Hypothalamus (tissue), 51 donors: Measurements from ENCODE around the gene RRP1.
A peak's percentile ranks its signal among the peaks of the same experiment; 100 is the strongest.

ENCODE experiments used
- DNase-seq, 51 donors: peaks; one replicate each; lab custom pipeline; 2025; lab: John Stamatoyannopoulos, UW

Gene RRP1, protein sequence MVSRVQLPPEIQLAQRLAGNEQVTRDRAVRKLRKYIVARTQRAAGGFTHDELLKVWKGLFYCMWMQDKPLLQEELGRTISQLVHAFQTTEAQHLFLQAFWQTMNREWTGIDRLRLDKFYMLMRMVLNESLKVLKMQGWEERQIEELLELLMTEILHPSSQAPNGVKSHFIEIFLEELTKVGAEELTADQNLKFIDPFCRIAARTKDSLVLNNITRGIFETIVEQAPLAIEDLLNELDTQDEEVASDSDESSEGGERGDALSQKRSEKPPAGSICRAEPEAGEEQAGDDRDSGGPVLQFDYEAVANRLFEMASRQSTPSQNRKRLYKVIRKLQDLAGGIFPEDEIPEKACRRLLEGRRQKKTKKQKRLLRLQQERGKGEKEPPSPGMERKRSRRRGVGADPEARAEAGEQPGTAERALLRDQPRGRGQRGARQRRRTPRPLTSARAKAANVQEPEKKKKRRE

DNA sequence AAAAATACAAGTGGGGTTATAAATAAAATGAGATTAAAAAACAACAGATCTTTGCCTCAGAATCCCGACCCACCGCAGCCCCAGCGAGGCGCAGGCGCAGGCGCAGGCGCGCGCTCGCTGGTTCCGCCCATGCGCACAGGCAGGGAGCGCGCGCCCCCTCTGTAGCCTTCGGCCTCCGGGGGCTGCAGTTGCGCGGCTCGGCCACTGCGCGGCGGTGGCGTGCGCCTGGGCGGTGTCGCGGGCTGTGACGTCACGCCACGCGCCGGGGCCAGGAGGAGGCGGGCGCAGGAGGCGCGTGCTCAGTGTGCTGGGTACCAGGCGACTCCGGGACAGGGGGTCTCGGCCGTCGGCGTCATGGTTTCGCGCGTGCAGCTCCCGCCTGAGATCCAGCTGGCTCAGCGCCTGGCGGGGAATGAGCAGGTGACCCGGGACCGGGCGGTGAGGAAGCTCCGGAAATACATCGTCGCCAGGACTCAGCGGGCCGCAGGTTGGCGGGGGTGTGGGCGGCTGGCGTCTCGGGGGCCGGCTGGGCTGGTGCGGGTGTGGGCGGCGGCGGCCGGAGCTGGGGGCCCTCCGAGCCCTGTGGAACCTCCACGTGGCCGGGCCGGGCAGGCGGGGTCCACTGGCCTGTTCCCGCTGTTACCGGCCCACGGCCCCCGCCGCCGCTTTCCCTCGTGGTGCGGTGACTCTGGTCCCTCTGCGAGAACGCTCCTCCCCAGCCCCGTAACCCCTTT is at the start of gene RRP1:
Gene RRP1, plus strand, starts transcription at position 302 of the 734 bp plus-strand sequence. Its CDS starts 53 bp downstream, at position 355.
- DNase-seq = peak; percentile 7 to 94 (median 83)

DNA sequence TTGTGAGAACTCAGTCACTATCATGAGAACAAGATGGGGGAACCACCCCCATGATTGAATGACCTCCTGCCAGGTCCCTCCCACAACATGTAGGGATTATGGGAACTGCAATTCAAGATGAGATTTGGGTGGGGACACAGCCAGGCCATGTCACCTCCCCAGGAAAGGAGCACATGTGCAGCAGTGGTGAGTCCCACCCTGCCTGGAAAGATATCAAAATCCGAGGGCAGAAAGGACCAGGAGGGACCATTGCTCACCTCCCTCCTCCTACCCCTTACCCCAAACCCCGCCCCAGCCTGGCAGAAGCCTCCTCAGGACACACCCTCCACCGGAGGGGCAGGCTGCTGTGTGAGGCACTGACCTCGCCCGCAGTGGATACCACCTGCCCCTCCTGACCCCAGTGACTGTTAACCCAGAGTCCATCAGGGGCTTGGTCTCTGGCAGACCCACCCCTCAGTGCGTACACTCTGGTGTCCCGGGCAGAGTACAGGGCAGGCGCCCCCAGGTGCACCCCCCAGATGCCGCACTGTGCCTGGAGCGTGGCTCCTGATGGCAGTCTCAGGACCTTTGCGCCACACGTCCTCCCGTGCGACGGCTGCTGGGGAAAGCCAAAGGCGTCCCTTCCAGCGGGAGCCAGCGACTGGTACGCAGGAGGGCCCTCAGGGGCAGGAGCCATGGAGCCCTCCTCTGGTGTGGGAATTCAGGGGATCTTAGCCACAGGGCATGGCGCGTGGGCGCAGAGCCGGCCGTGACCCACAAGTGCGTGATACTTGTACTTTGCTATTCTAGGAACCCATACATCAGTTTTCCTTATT is 49.5 kb upstream of the RRP1 start:
- DNase-seq = no peak

DNA sequence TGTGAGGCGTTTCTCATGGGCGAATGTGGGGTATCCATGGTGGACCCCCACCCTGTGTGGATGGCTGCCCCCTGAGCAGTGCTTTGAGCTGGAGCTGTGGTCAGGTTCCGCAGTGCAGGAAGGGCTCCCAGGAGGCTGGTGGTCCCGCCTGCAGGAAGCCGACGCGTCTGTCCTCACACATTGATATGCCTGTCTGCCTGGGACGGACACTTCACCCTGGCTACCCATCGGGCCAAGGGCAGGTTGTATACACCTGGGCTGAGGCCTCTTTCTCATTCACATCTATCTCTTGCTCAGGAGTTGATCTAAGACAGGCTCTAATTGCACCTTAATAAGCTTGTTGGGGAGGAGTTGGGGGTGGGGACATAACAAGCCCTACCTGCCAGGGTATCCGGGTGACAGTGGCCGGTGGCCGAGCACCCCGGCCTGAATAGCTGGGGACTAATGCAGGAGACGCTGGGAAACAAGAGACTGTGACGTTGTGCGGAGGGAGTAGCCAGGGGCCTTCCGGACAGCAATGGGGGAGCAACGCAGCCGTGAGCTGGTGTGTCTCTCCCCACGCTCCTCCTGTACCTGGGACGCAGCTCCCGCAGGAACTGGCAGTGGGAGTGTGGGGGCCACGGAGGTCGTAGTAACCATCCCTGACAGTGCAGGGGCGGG is 48.8 kb upstream of the RRP1 start:
- DNase-seq = peak in 34 of 51 donors; percentile 29 to 86 (median 60)

DNA sequence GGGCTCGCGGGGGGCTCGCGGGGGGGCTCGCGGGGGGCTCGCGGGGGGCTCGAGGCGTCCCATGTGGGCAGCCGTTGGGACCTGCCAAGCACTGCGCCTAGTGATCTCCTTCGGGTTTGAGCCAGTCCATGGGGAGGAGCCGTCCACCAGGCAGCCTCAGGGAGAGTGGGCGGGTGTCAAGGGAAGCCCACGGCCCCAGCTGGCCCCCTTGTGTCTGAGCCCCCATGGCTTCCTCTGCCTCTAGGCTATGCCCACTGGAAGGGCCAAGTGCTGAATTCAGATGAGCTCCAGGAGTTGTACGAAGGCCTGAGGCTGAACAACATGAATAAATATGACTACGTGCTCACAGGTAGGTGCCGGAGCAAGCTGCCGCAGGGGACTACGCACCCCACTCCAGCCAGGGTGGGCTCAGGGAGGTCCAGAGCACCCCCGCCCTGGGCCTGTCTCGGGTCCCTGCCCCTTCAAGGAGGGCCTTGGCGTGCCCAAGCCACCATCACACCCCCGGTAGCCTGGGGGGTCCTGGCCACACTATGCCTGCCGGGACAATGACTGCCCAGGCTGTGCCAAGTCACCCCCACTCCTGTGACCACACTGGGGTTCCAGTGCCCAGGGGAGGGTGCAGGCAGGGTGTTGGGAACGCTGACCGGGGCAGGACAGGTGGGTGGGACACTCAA is 47.8 kb upstream of the RRP1 start:
- DNase-seq = no peak

DNA sequence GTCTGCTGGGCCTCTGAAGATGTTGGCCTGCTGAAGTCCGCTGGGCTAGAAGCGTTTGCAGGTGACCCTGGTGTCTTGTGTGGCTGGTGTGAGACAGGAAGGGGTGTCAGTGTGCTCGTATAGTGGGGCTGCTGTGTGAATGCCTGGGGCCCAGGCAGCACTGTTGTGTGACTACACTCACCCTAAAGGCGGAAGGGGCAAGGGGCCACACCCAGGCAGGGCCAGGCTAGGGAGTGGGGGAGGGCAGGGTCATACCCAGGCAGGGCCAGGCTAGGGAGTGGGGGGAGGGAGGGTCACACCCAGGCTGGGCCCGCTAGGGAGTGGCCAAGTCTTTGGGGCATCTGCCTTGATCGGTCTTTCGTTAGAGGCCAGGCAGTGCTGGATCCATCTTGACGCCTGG is 45.4 kb upstream of the RRP1 start:
- no peak for DNase-seq

DNA sequence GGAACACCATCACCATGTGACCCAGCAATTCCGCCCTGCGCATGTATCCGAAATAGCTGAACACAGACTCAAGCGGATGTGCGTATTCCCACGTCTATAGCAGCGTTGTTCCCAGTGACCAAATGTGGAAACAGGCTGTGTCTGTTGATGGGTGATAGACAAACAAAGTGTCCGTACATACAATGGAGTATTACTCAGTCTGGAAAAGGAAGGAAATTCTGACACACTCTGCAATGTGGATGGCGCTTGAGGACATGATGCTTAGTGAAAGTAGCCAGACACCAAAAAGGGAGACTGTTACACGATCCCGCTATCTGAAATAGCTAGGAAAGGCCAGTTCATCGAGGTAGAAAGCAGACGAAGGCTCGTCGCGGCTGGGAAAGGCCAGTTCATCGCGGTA is 44.7 kb upstream of the RRP1 start:
- no peak for DNase-seq

DNA sequence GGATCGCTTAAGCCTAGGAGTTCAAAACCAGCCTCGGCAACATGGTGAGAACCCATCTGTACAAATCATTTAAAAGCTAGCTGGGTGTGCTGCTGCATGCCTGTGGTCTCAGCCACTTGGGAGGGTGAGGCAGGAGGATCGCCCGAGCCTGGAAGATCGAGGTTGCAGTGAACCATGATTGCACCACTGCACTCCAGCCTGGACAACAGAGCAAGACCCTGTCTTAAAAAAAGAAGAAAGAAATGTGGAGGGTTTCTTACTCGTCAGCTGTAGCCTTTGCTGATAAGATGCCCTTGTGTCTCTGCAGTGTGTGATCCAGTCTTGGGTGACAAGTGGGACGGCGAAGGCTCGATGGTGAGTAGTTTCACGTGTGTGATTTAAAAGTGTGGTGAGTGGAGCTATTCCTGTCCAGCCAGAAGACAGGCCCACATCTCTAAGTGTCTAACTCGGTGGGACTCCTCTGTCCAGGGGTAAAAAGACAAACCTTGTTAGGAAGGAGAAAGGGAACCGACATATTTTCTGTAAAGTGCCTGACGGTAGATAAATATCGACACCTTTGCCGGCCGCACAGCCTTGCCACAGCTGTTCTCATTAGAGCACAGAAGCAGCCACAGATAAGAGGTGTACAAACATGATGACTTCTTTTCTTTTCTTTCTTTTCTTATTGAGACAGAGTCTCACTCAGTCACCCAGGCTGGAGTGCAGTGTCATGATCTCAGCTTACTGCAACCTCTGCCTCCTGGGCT is 43.4 kb upstream of the RRP1 start:
- DNase-seq = no peak

DNA sequence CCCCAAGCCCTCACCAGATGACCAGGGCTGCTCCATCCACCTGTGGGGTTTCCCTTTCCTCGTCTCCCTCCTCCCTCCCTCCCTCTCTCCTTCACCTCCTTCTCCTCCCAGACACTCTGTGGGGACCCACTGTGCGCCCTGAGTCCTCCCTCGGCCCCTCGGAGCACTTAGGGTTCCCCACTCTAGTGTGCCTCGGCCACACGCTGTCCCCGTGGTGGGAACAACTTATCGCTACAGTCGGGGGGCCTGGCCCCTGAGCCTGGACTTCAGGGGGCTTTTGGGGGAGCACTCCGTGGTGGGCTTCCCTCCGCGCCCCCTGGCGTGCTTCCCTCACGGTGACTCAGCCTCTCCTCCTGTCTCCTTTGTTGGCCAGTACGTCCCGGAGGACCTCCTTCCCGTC is 40.8 kb upstream of the RRP1 start:
- DNase-seq = no peak

DNA sequence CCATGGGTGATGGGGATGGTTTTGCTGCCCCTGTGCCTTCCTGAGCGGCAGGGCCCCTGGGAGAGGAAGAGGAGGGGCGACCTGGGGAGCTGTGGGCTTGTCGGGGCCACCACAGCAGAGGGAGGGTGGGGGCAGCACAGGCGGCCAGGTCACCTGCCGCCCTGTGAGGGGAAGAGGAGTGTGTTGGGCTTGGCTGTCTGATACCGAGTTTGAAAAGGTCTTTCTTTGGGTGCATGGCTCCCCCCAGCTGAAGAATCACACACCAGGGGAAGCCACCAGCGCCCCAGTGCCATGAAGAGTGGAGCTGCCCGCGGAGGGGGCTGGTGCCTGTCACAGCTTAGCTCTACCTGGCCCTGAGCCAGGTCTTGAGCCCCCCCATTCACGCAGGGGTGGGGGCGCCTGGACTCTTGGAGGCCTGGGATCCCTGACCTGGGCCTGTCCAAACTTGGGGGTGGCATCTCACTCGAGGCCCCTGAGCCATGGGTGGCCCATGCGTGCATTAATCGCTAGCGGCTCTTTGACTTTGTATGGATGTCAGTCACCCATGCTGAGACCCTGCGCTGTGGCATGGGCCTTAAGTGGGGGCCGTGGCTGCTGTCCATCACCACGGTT is 39.6 kb upstream of the RRP1 start:
- no peak for DNase-seq

DNA sequence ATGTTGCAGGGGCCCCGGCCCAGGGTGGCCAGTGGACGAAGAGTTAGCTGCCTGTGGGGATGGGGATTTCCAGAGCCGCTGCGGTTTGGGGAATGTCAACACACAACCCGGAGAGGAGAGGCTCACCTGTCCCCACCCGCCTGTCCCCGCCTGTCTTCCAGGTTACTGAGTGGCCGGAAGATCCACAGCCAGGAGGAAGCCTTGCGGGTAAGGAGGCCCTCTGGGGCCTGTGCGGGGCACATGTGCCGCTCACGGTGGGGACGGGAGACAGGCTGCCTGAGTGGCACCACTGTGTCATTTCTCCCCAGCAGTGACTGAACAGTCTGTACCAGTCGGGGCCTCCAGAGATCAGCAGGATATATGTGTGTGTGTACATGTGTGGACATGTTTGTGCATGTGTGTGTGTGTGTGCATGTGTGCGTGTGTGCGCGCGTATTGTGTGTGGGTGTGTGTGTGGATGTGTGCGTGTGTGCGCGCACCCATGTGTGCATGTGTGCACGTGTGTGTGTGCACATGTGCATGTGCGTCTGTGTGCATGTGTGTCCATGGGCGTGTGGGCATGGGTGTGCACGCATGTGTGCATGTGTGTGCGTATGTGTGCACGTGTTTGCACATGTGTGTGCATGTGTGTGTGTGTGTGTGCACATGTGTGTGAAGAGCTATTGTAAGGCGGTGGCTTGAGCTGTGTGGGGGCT is 38.9 kb upstream of the RRP1 start:
- no peak for DNase-seq

DNA sequence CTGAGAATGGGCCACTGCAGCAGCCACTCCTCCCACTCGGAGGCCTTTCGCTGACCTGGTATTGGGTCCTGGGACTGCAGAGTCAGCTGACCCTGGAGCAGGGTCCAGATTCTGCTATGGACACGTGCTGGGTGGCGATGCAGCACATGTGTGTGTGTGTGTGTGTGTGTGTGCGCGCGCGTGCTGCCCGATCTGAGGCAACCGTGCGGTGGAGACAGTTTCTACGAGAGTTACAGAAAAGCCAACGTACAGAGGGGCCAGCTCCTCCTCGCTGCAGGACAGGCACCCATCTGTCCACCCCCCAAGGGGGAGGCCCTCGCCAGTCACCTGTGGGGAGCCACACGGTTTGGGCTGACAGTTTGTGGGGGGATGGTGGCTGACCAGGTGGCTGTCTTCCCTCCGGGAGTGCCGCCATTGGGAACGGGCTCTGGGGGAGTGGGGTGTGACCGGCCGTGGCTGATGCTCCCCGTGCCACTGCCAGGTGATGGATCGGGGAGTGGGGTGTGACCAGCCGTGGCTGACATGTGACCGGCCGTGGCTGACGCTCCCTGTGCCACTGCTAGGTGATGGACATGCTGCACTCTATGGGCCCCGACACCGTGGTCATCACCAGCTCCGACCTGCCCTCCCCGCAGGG is 37.3 kb upstream of the RRP1 start:
- no peak for DNase-seq

DNA sequence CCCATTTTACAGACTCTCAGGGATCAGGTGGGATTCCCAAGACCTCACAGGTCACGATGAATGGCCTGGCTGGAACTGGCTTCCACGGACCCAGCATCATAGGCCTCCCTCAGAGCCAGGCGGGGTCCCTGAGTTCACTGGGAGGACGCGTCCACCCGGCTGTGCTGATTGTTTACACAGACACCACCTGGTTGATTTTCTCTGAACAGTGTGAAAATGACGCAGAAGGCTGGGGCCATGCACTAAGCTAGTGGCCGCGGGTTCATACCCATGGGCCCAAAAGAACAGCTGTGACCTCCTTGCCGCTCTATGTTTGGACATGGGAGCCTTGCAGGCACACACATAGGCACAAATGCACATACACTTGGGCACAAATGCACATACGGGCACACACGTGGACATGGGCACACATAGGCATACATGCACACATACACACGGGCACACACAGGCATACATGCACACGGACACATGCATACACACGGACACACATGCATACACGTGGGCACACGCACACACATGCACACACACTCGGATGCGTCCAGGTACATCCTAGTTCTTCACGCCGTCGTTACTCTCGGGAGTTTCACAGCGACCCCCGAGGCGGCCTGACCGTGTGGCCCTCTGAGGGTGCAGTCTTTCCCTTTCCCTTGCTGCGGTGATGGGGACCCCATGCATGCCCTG is 36.5 kb upstream of the RRP1 start:
- DNase-seq = no peak

DNA sequence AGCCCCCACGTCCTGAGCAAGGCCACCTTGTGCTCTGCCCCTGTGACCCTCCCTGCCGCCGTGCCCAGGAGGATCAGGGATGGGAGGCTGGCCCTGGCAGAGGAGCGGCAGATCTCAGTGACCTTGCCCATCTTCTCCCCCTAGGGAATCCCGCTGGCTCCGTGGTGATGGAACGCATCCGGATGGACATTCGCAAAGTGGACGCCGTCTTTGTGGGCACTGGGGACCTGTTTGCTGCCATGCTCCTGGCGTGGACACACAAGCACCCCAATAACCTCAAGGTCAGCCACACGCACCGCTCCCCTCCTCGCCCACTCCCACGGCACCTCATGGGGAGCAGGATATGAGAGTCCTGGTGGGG is 36.0 kb upstream of the RRP1 start:
- DNase-seq = no peak

DNA sequence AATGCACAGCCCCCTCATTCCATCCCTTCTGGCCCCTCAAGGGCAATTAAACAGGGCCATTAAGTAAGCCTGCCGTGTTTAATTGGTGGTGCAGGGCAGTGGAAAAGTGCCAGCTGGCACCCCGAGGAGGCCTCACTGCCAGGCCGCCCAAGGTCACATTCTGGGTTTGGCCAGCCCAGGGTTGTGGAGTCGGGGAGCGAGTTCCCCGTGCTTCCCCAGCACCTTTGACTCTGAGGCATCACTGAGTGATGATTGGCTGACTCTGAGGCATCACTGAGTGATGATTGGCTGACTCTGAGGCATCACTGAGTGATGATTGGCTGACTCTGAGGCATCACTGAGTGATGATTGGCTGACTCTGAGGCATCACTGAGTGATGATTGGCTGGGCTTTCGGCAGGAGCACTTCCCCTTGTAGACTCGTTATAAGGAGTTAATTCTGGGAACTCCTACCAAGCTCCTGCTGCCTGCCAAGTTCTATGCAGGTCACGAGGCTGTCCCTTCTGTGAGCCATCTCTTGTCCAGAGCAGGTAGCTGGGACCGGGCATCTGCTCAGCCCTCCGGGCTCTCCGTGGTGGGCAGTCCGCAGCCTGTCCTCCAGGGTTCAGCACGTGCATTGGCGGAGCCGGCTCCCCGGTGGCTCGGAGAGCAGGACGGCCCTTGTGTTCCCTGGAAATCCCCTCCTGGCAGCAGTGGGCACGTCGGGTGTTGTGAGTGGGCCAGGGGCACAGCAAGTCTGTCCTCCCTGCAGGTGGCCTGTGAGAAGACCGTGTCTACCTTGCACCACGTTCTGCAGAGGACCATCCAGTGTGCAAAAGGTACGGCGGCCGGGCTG is 34.2 kb upstream of the RRP1 start:
- no peak for DNase-seq

DNA sequence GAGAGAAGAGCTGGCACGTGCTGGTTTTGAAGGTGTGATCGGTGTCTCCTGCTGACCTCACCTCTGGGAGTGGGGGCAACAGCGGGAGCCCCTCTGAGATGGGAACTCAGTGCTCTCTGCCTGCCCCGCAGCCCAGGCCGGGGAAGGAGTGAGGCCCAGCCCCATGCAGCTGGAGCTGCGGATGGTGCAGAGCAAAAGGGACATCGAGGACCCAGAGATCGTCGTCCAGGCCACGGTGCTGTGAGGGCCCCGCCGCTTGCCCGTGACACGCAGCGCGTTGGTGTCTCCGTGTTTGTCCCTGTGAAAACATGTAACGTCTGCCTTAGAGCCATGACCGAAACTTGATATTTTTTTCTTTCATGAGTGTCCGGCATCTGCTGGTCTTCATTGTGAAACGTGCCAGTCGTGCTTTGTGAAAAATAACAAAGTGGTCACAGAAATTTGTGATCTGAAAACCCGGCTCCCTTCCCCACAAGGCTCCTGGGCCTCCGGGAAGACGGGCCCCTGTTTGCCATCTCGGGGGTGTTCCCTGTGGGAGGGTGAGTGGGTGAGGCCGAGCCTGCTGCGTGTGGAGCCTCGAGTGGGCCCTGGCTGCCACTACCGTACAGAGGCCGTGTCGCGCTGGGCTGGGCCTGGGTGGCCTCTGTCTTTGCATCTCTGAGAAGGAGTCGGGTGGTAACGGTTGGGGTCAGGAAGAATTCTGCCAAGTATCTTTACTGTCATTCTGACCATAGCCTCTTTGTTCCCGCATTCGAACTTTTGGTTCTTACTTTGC is 33.4 kb upstream of the RRP1 start:
- DNase-seq = no peak
